Prostate gland (tissue), 2 donors: ENCODE results near the gene ARID2.

ENCODE experiments used
- POLR2A ChIP-seq: fragments of 450-650 bp; IDR thresholded peaks from one replicate; pipeline ENCODE4 v1.6.1; 2016; ENCODE audit warnings: antibody characterized with exemption, mild to moderate bottlenecking
- POLR2AphosphoS5 ChIP-seq: sonication (generic); formaldehyde crosslinking; IDR thresholded peaks from one replicate; pipeline ENCODE4 v1.6.1; 2017; ENCODE audit warnings: antibody characterized with exemption
- TF ChIP-seq, protein P1 (sequence below), 4 experiments: fragments of 200-600 bp in 2 of 4; fragments of 450-650 bp in 2 of 4; sonication (generic) in 2 of 4; IDR thresholded peaks; 1 replicate in 3 of 4; 2 replicates in 1 of 4; pipeline ENCODE4 v1.5.1; 2016 to 2019; ENCODE audit warnings: antibody characterized with exemption in 4 of 4, mild to moderate bottlenecking in 2 of 4, moderate library complexity in 2 of 4

DNA sequence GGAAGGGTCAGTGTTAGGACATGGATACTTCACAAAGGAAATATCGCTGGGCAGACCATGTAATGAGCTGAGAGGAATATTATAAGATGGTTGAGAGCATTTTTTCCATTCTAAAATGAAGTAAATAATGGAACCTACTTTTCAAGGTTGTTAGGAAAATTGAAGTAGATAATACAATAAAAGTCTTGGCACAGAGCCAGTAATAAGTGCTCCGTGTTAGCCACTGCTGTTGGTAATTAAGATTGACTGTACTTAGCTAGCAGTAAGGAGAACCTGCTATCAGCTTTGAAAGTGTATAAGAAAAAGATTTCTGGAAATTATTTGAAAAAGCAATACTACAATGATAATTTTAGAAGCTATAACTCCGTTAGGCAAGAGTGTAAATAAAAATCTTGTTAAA lies 183.3 kb downstream of the ARID2 start:
- TF ChIP-seq, protein P1, sequence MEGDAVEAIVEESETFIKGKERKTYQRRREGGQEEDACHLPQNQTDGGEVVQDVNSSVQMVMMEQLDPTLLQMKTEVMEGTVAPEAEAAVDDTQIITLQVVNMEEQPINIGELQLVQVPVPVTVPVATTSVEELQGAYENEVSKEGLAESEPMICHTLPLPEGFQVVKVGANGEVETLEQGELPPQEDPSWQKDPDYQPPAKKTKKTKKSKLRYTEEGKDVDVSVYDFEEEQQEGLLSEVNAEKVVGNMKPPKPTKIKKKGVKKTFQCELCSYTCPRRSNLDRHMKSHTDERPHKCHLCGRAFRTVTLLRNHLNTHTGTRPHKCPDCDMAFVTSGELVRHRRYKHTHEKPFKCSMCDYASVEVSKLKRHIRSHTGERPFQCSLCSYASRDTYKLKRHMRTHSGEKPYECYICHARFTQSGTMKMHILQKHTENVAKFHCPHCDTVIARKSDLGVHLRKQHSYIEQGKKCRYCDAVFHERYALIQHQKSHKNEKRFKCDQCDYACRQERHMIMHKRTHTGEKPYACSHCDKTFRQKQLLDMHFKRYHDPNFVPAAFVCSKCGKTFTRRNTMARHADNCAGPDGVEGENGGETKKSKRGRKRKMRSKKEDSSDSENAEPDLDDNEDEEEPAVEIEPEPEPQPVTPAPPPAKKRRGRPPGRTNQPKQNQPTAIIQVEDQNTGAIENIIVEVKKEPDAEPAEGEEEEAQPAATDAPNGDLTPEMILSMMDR (IDR thresholded peaks at IDR 0.05), result no peak
- no peak for TF ChIP-seq POLR2A
- TF ChIP-seq POLR2AphosphoS5, result no peak
